ENCODE results near the gene ADARB1.

The ADARB1 gene

DNA sequence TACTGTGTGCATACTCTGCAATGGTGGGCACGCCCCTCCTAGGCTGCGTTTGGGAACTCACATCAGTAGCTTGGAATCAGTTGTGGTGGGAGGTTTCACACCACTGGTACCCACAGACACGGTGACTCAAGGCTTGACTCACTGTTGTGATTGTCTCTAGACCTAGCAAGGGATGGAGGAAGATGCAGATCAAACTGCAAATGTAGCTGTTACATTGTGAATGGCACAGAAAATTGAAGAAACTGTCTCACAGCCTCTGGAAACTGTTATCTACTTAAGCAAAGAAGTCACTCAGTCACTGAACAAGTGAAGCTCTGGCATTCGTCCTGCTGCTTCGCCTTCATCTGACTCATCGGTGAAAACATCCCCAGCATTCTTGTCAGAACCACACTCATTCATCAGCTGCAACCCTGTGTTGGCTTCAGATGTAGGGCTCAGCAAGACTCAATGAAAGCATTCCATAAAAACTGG, 153.8 kb downstream of the ADARB1 start:
- ATAC-seq, result peak; percentile 98
- no peak overlapping the region for H3K27ac Mint-ChIP-seq
- peaks cover 38% of the 10 kb centered on the region for H3K4me1 Mint-ChIP-seq
- peaks cover 13% of the 10 kb centered on the region for H3K27me3 Mint-ChIP-seq
- H3K4me3 Mint-ChIP-seq, result no peak overlapping the region
- peak; percentile 53 to 78 for DNase-seq
- no peaks in the 10 kb centered on the region for H3K9me3 Mint-ChIP-seq

DNA sequence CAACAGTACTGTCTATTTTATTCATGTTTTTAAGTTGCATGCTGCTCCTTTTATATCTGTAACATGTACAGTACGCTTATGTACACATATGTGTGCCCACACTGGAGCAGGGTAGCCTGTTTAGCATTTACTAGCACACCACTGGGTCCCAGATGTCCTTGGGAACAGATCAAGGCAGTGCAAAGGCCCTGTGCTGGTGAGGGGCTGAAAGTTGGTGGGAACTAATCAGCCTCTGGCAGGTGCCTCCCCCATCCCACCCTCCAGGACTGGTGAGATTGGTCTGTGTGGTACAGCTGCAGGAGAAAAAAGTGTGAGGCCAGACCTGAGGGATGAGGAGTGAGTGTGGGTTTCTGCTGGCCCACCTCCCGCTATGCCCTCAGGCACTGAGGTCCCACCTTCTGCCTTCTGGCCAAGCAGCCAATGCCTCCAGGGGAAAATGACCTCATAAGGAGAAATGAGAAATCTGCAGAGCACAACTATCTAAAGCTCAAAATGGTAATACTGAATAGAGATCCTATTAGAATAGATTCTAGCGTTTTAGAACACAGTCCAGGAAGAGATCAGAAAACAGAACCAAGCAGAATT, 154.4 kb downstream of the ADARB1 start:
- DNase-seq (no peak), ATAC-seq (peak; percentile 1)
- H3K4me3 Mint-ChIP-seq, result no peak overlapping the region
- H3K27ac Mint-ChIP-seq, result no peak overlapping the region
- peaks cover 38% of the 10 kb centered on the region for H3K4me1 Mint-ChIP-seq
- no peaks in the 10 kb centered on the region for H3K9me3 Mint-ChIP-seq
- peaks cover 13% of the 10 kb centered on the region for H3K27me3 Mint-ChIP-seq

DNA sequence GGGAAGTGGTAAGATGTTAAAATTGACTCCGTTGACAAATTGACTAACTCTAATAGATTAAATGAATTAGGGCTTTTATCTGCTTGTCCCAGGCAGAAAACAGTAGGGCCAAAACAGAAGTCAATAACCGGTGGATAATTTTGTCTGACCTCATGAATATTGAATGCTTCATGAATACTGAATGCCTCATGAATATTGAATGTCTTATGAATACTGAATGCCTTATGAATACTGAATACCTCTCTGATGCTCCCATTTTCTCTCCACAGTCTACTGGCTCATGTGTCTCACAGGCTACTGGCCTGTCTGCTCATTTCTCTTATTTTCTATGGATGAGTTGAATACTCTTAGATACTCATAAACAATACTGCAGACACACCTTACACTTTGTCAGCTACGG, 157.3 kb downstream of the ADARB1 start:
- no peak for DNase-seq
- Mint-ChIP-seq H3K27me3 (peaks cover 33% of the 10 kb centered on the region), H3K27ac (no peak overlapping the region), H3K4me3 (no peak overlapping the region), H3K4me1 (peaks cover 24% of the 10 kb centered on the region), H3K9me3 (no peaks in the 10 kb centered on the region)
- ATAC-seq, result no peak

DNA sequence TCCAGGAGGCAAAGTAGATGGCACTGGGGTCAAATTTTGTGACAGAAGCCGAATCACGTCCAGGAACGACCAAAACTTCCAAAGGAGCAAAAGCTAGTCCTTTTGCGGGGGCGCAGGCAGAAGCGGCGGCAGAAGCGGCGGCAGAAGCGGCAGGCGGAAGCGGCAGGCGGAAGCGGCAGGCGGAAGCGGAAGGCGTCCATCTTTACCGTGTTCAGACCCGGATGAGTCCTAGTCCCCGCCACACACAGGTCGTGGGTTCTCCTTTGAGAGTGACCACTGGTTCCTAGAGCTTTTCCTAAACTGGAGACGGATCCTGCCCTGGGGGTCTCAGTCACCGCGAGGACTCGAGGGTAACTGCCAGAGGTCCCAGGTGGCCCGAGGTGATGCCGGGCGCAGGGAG, 159.7 kb downstream of the ADARB1 start:
- H3K9me3 Mint-ChIP-seq, result no peaks in the 10 kb centered on the region
- H3K4me1 Mint-ChIP-seq, result no peaks in the 10 kb centered on the region
- DNase-seq, result no peak
- ATAC-seq, result no peak
- H3K27me3 Mint-ChIP-seq, result peaks cover 50% of the 10 kb centered on the region
- no peak overlapping the region for H3K27ac Mint-ChIP-seq
- H3K4me3 Mint-ChIP-seq, result peak overlapping the region in 1 of 2 donors; percentile 15

DNA sequence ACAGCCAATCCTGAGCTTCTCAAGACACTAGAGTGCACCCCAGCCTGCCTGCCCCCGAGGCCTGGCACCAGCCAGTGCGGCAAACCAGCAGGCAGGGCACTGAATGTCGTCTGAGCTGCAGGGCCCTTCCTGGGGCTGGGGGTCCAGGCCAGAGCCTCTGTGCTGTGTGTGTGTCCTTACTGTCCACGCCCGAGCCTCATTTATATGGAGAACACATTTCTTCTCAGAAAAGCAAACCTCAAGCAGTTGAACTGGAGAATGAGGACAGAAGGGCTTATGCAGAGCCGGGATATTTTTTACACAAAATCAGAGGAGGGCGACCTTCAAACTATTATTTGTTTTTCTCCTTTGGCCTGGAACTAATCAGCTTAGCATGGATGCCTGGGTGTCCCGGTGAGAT, 160.6 kb downstream of the ADARB1 start:
- Mint-ChIP-seq H3K4me1 (no peaks in the 10 kb centered on the region), H3K27ac (no peak overlapping the region), H3K27me3 (peaks cover 50% of the 10 kb centered on the region), H3K4me3 (no peak overlapping the region), H3K9me3 (no peaks in the 10 kb centered on the region)
- DNase-seq (no peak), ATAC-seq (no peak)

DNA sequence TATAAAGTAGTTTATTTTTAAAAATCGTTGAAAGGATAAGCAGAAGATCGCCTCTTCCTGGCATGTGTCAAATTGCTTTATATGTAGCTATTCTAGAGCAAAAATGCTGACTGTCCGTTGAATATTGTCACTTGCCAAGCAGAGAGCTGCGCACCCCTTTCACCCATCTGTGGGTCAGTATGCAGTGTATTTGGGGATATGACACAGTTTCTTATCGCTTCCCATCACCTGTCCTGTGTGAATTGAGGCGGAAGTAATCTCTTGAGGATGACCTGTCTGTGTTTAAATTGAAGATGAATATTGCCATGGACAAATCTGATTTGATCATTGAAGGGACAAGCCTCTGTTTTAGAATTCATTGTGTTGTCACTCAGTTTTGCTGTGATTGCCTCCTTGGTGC, 161.1 kb downstream of the ADARB1 start:
- Mint-ChIP-seq H3K4me3 (no peak overlapping the region), H3K9me3 (no peaks in the 10 kb centered on the region), H3K27me3 (peaks cover 50% of the 10 kb centered on the region), H3K27ac (no peak overlapping the region), H3K4me1 (no peaks in the 10 kb centered on the region)
- no peak for ATAC-seq
- DNase-seq, result no peak

DNA sequence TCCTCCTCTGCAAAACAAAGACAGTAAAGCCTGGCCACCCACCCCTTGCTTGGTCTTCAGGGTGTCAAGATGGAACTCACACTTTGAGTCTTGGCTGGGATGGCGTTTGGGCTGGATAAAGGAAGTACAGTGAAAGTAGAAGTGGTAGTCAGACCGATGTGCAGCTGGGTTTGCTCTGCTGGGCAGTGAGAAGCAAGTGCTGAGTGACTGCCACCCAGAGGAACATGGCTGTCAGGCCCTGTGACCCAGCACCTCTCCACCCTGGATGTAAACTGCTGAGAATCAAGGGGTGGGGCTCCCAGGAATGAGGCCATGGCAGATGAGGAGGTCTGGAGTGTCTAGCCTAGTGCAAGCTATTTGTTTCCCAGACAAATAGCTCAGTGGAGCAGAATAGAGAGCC, 162.1 kb downstream of the ADARB1 start:
- no peak overlapping the region for H3K27ac Mint-ChIP-seq
- no peaks in the 10 kb centered on the region for H3K4me1 Mint-ChIP-seq
- DNase-seq (no peak), ATAC-seq (no peak)
- no peak overlapping the region for H3K4me3 Mint-ChIP-seq
- peaks cover 52% of the 10 kb centered on the region for H3K27me3 Mint-ChIP-seq
- no peaks in the 10 kb centered on the region for H3K9me3 Mint-ChIP-seq

DNA sequence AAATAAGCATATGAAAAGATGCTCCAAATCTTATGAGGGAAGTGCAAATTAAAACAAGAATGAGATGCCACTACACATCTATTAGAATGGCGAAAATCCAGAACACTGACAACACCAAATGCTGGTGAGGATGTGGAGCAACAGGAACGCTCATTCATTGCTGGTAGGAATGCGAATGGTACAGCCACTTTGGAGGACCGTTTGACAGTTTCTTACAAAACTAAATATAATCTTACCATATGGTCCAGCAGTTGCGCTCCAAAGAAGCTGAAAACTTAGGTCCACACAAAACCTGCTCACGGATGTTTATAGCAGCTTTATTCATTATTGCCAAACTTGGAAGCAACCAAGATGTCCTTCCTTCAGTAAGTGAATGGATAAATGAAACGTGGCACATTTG, 163.0 kb downstream of the ADARB1 start:
- H3K9me3 Mint-ChIP-seq, result no peaks in the 10 kb centered on the region
- H3K27me3 Mint-ChIP-seq, result peaks cover 50% of the 10 kb centered on the region
- no peak overlapping the region for H3K4me3 Mint-ChIP-seq
- no peak for DNase-seq
- H3K27ac Mint-ChIP-seq, result no peak overlapping the region
- ATAC-seq, result no peak
- H3K4me1 Mint-ChIP-seq, result no peaks in the 10 kb centered on the region

DNA sequence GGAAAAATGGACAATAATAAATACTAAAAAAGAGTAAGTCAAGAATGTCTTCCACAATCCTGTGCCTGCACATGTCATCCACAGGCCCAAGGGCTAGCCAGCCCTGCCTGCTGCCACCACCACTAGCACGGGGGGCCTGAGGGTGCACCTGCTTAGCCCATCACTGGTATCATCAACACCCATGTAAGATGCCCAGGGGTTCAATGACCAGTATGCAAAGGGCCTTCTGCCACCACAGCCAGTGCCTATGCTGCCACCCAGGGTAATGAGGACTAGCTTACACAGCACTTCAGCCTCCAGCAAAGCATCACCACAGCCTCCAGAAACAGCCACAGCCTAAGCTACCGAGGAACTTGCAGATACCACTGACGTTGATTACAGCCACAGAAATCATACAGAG, 167.0 kb downstream of the ADARB1 start:
- Mint-ChIP-seq H3K27ac (no peak overlapping the region), H3K9me3 (peaks cover 14 to 16% of the 10 kb centered on the region in 2 donors), H3K4me1 (no peaks in the 10 kb centered on the region), H3K27me3 (peaks cover 38% of the 10 kb centered on the region), H3K4me3 (no peak overlapping the region)
- ATAC-seq (no peak), DNase-seq (no peak)

DNA sequence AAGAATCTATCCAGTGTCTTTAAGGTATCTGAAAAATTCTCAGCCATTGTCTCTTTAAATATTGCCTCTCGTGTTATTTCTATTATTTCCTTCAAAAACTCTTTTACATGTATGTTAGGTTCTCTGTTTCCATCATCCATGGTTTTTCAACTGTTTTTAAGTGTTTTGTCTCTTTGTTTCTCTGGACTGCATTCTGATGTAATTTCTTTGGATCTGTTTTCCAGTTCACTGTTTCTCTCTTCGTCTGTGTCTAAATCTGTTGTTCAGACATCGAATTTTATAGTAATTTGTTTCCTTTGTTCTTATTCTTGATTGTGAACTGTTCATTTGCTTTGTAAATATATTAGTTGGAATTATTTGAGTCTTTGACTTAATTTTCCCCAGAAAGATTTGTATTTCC, 169.2 kb downstream of the ADARB1 start:
- H3K27ac Mint-ChIP-seq, result no peak overlapping the region
- no peak for DNase-seq

DNA sequence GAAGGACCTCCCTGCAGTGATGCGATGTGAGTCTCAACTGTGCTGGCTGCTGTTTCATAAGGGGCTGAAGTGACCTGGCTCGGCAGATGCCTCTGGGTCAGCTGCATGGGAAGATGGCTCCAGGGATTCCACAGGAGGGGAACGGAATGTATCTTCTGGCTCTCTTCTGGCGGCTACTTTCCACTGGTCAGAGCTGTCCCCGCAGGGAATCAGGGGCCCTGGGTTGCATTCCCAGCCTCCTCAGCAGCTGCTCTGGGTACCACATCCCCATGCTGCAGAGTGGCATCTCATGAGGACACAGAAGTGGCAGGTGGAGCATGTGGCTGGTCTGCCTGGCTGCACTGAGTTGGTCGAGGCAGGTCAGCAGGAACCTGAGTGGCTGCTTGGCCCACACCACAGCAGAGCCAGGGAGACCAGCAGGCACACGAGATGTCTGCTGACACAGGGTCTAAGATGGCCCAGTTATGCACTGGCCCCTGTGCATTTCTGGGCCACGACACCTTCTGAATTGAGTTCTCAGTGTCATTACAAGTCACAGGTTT, 170.5 kb downstream of the ADARB1 start:
- no peak for ATAC-seq
- DNase-seq, result no peak
- H3K27me3 Mint-ChIP-seq, result peaks cover 26% of the 10 kb centered on the region
- H3K9me3 Mint-ChIP-seq, result peaks cover 14 to 16% of the 10 kb centered on the region in 2 donors
- H3K4me3 Mint-ChIP-seq, result no peak overlapping the region
- no peaks in the 10 kb centered on the region for H3K4me1 Mint-ChIP-seq
- H3K27ac Mint-ChIP-seq, result no peak overlapping the region

More for the DNA sequence above, 169.2 kb downstream of the ADARB1 start:
- no peak for ATAC-seq
- H3K4me3 Mint-ChIP-seq, result no peak overlapping the region
- H3K27me3 Mint-ChIP-seq, result peaks cover 26% of the 10 kb centered on the region
- peaks cover 14 to 16% of the 10 kb centered on the region in 2 donors for H3K9me3 Mint-ChIP-seq
- H3K4me1 Mint-ChIP-seq, result no peaks in the 10 kb centered on the region

DNA sequence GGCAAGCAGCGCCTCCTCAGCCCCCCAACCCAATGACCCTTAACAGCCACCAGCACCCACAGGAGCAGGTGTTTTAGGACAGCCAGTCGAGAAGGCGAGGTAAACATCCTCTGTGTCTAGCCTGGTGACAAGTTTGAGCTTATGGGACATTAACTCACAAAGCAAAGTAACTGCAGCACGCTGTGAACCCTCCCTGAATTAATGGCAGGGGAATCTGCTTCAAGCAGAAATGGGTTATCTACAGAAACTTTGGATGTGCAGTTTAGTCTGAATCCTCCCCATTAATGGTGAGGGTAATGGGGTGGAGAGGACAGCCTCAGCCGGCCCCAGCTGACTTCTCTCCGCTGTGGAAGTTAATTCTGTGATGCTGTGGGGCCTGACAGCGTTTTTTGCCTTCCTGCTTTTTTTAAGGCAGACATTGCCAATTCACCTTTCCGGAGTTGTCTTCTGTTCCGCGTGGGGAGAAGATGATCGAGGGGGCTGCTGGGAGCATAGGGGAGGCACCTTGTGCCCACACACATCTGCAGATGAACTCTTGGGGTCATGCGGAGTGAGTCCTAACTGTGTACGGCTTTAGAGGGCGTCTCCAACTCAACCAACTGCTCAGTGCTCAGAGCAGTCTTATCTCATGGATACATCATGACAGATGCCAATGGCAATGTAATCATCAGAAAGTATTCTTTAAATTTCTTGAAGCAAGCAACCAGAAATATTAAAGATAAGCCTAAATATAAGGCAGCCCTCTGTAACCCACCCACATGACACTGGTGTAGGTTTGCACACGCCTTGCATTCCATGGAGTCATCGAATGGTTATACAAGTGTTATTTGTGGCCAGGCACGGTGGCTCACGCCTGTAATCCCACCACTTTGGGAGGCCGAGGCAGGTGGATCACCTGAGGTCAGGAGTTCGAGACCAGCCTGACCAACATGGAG, 172.3 kb downstream of the ADARB1 start:
- no peak for ATAC-seq
- no peak for DNase-seq
- H3K27me3 Mint-ChIP-seq, result peaks cover 22% of the 10 kb centered on the region
- peaks cover 14 to 16% of the 10 kb centered on the region in 2 donors for H3K9me3 Mint-ChIP-seq
- no peak overlapping the region for H3K4me3 Mint-ChIP-seq
- H3K4me1 Mint-ChIP-seq, result no peaks in the 10 kb centered on the region
- H3K27ac Mint-ChIP-seq, result no peak overlapping the region

DNA sequence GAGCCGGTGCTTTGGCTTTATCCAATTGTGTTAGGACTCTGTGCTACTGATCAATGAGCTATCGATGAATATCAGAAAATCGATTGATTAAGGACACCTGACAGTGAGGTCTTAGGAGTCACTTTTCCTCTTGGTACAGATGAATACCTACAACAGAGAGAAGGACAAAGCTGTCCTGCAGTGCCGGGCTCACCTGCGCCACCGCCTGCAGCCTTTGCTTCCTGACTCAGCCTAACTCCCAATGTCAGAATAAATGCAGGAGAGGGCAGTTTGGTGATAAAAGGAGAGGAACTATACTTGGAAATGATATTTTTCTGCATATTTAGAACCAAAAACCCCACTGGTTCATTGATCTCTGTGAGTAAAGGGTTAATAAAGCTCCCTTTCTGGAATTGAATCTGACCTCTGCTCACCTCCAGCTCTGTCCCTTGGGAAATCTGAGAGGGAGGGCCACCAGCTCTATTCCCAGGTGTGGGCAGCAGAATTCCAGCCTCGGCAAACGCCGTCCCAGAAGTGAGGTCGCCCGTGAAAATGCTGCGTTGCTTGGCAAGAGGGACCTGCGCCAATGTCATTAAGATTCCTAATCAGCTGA, 174.0 kb downstream of the ADARB1 start:
- no peak for DNase-seq

DNA sequence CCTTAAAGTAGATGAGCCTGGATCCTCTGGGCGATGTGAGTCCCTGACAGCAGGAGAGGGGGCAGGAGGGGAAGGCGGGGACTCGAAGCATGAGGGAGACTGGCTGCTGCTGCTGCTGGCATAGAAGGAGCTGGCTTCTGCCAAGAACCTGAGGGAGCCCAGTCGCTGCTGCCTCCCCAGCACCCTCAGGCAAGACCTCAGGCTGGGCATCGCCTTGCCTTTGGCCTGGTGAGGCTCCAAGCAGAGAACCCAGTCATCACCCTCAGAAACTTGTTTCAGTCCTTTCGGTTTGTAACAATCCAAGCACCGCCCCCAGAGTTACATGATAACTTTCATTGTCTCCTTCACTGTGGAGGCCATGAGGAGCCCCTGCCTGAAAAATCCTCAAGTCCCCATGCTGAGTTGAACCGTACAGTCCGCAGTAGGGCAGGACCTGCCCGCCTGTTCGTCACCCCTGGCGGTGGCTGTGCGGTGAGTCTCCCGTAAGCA, 174.6 kb downstream of the ADARB1 start:
- DNase-seq (no peak), ATAC-seq (no peak)
- H3K9me3 Mint-ChIP-seq, result peaks cover 7 to 9% of the 10 kb centered on the region in 2 donors
- H3K4me3 Mint-ChIP-seq, result no peak overlapping the region
- peaks cover 17% of the 10 kb centered on the region for H3K27me3 Mint-ChIP-seq
- no peaks in the 10 kb centered on the region for H3K4me1 Mint-ChIP-seq
- H3K27ac Mint-ChIP-seq, result no peak overlapping the region

More for the DNA sequence above, 174.0 kb downstream of the ADARB1 start:
- ATAC-seq, result no peak
- Mint-ChIP-seq H3K9me3 (peaks cover 12 to 14% of the 10 kb centered on the region in 2 donors), H3K4me1 (no peaks in the 10 kb centered on the region), H3K4me3 (no peak overlapping the region), H3K27ac (no peak overlapping the region), H3K27me3 (peaks cover 17% of the 10 kb centered on the region)

DNA sequence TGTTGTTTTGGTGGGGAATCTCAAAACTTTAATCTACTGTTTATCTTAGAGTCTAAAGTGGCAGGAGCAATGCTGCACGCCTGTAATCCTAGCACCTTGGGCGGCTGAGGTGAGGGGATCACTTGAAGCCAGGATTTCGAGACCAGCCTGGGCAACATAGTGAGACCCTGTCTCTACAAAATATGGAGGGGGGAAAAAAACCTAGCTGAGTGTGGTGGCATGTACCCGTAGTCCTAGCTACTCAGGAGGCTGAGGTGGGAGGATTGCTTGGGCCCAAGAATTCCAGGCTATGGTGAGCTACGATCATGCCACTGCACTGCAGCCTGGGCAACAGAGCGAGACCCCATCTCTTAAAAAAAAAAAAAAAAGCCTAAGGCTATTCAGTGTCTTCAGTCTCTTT, 175.2 kb downstream of the ADARB1 start:
- ATAC-seq (no peak), DNase-seq (no peak)
- Mint-ChIP-seq H3K9me3 (peaks cover 1 to 2% of the 10 kb centered on the region in 2 donors), H3K27ac (no peak overlapping the region), H3K4me1 (peaks cover 4% of the 10 kb centered on the region), H3K27me3 (peaks cover 16% of the 10 kb centered on the region), H3K4me3 (no peak overlapping the region)
